Testis (tissue), 3 donors: Measurements from ENCODE around the gene CFAP68. TPM values are rescaled to one million over a fixed set of nuclear protein-coding genes. Genes with fewer than 3 reads are reported as not detected.
A peak's percentile ranks its signal among the peaks of the same experiment; 100 is the strongest.

ENCODE experiments used
- DNase-seq: peaks from one replicate; pipeline ENCODE4 v3.0.0-alpha.2; 2019
- H3K27ac ChIP-seq, 2 donors: fragments of 200-600 bp; sonication (generic); one replicate each; pipeline ENCODE4 v1.5.1; 2019
- H3K27me3 ChIP-seq: fragments of 200-600 bp; sonication (generic); one replicate; pipeline ENCODE4 v1.5.1; 2019
- H3K36me3 ChIP-seq: fragments of 200-600 bp; sonication (generic); one replicate; pipeline ENCODE4 v1.5.1; 2017; ENCODE audit warnings: low read depth; ENCODE audit errors: missing control alignments
- H3K4me1 ChIP-seq: fragments of 200-600 bp; sonication (generic); one replicate; pipeline ENCODE4 v1.5.1; 2019
- H3K4me3 ChIP-seq, 2 donors: fragments of 200-600 bp; sonication (generic); one replicate each; pipeline ENCODE4 v1.5.1; 2017 to 2019
- H3K9me3 ChIP-seq: fragments of 200-600 bp; sonication (generic); one replicate; pipeline ENCODE4 v1.5.1; 2017
- POLR2A ChIP-seq: fragments of 450-650 bp; IDR thresholded peaks from one replicate; pipeline ENCODE4 v1.6.1; 2017; ENCODE audit warnings: antibody characterized with exemption, mild to moderate bottlenecking, moderate library complexity
- WGBS, 2 donors: methylation state at CpG; one replicate each; pipeline ENCODE4 v1.1.5; 2018; 5-methylcytosine and 5-hydroxymethylcytosine counted together
- intact Hi-C: fragments of 100-400 bp; cut with DNase I; formaldehyde crosslinking; loops from one replicate; pipeline ENCODE4 v1.15.1; 2023; ENCODE audit warnings: low total_unique reads
- polyA plus RNA-seq: library from polyadenylated mRNA; stranded (reverse); fragments of 350-450 nt; fragmentation: Illumina TruSeq; extraction: RNeasy Lipid Tissue Mini Kit (QIAGEN cat#74804); gene quantifications from one replicate; pipeline ENCODE4 v1.2.3, GENCODE V29; 2014; ENCODE audit warnings: low read depth, low replicate concordance; ENCODE audit not compliant: insufficient read depth
- total RNA-seq, 2 donors: library from RNA; depleted of rRNA; stranded (reverse); fragments of >200 nt; gene quantifications; one replicate each; pipeline ENCODE4 v1.2.3, GENCODE V29; 2016
- TF ChIP-seq, protein P1 (sequence below), 3 experiments: fragments of 450-650 bp in 2 of 3; fragments of 200-600 bp in 1 of 3; sonication (generic) in 1 of 3; IDR thresholded peaks; one replicate each; pipeline ENCODE4 v1.5.1; 2016 to 2019; ENCODE audit warnings: antibody characterized with exemption in 3 of 3, mild to moderate bottlenecking in 2 of 3, moderate library complexity in 1 of 3

CFAP68 gene
- total and polyA plus RNA-seq, 3 donors from 2014 or later, result 62.7 to 103 (median 68.5) TPM

DNA sequence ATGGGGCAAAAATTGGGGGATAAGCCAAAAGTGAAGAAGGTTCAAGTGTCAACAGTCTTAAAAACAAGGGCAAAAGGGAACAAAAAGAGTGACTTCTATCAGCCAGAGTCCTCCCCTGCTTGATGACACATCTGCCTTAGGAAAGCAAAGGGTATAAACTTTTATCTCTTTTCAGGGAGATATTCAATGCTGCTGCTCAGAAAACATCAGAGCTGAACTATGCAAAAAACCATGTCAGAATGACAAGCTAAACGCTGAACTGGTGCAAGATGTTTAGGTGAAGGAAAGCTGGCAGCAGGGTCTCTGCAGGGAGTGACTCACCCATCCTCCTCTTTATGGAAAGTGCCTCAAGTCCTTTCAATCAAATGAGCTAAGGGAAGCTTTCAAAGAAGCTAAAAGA lies 32.7 kb upstream of the CFAP68 start:
- no peak for DNase-seq
- 50 to 59% methylated on average over 1 of the region's 1 CpG for WGBS, 2 donors
- Histone ChIP-seq H3K27ac (no peak overlapping the region), H3K4me3 (no peak overlapping the region), H3K36me3 (no peaks in the 10 kb centered on the region), H3K9me3 (no peaks in the 10 kb centered on the region), H3K27me3 (no peaks in the 10 kb centered on the region), H3K4me1 (no peaks in the 10 kb centered on the region)
- TF ChIP-seq, protein P1, sequence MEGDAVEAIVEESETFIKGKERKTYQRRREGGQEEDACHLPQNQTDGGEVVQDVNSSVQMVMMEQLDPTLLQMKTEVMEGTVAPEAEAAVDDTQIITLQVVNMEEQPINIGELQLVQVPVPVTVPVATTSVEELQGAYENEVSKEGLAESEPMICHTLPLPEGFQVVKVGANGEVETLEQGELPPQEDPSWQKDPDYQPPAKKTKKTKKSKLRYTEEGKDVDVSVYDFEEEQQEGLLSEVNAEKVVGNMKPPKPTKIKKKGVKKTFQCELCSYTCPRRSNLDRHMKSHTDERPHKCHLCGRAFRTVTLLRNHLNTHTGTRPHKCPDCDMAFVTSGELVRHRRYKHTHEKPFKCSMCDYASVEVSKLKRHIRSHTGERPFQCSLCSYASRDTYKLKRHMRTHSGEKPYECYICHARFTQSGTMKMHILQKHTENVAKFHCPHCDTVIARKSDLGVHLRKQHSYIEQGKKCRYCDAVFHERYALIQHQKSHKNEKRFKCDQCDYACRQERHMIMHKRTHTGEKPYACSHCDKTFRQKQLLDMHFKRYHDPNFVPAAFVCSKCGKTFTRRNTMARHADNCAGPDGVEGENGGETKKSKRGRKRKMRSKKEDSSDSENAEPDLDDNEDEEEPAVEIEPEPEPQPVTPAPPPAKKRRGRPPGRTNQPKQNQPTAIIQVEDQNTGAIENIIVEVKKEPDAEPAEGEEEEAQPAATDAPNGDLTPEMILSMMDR (IDR thresholded peaks at IDR 0.05), result no peak
- TF ChIP-seq POLR2A, result no peak
- intact Hi-C loops, result loop anchor here (10.0 kb wide), 1 partner anchor 282 kb away; no protein-coding TSS in a partner anchor

DNA sequence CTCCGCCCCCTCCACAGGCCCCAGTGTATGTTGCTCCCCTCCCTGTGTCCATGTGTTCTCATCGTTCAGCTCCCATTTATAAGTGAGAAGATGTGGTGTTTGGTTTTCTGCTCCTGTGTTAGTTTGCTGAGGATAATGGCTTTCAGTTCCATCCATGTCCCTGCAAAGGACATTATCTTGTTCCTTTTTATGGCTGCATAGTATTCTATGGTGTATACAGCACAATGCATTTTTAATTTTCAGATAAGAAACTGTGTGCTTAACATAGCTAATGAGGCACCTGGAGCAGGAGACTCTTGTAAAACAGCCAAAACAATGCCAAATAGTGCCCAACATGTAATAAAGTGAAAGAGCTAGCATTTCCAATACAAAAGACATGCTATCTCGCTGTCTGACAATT lies 29.7 kb upstream of the CFAP68 start:
- no peak overlapping the region for H3K4me3 ChIP-seq
- no peaks in the 10 kb centered on the region for H3K36me3 ChIP-seq
- no peak overlapping the region for H3K27ac ChIP-seq
- H3K9me3 ChIP-seq, result no peaks in the 10 kb centered on the region
- no peaks in the 10 kb centered on the region for H3K4me1 ChIP-seq
- no peaks in the 10 kb centered on the region for H3K27me3 ChIP-seq
- TF ChIP-seq POLR2A, result no peak
- TF ChIP-seq, protein P1 (IDR thresholded peaks at IDR 0.05), result no peak
- intact Hi-C loops, result loop anchor here (10.0 kb wide), 1 partner anchor 285 kb away; no protein-coding TSS in a partner anchor
- no peak for DNase-seq
- 95 to 100% methylated on average over 3 of the region's 3 CpGs for WGBS, 2 donors

DNA sequence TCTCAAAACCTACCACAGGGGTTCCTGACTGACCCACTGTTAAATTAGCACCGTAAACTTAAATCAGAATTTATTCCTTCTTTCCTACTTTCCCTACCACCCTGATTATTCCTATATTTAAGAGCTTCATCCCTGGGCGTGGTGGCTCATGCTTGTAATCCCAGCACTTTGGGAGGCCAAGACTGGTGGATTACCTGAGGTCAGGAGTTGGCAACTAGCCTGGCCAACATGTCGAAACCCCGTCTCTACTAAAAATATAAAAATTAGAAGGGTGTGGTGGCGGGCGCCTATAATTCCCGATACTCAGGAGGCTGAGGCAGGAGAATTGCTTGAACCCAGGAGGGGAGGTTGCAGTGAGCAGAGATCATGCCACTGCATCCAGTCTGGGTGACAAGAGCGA lies 28.3 kb upstream of the CFAP68 start:
- no peaks in the 10 kb centered on the region for H3K27me3 ChIP-seq
- 95 to 96% methylated on average over 8 of the region's 8 CpGs for WGBS, 2 donors
- TF ChIP-seq, protein P1 (IDR thresholded peaks at IDR 0.05), result no peak
- no peak for TF ChIP-seq POLR2A
- no peak overlapping the region for H3K4me3 ChIP-seq
- no peak overlapping the region for H3K27ac ChIP-seq
- H3K9me3 ChIP-seq, result no peaks in the 10 kb centered on the region
- H3K4me1 ChIP-seq, result no peaks in the 10 kb centered on the region
- H3K36me3 ChIP-seq, result no peaks in the 10 kb centered on the region
- intact Hi-C loops, result no loop called here
- DNase-seq, result no peak

DNA sequence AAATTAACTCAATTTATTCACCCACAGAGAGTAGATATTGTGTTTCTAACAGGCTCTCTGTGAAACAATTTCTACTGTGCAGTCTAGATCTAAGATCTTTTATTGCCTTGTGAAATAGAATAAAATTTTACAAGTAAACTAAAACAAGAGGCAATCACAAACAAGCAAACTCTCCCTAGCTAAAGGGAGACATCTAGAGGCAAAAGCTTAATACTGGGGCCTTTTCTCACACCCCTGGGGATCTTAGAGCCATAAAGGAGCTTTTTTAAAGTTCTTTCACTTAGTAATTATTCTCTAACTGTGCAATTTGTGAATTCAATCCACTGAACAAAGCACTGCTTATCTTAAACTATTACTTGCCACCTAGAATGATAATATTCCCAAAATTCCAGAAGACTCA lies 27.7 kb upstream of the CFAP68 start:
- no peaks in the 10 kb centered on the region for H3K4me1 ChIP-seq
- no peak for DNase-seq
- no peaks in the 10 kb centered on the region for H3K9me3 ChIP-seq
- TF ChIP-seq, protein P1 (IDR thresholded peaks at IDR 0.05), result peak in 1 of 3 experiments; percentile 18
- no peak for TF ChIP-seq POLR2A
- intact Hi-C loops, result no loop called here
- no peak overlapping the region for H3K4me3 ChIP-seq
- no peaks in the 10 kb centered on the region for H3K36me3 ChIP-seq
- H3K27ac ChIP-seq, result no peak overlapping the region
- no peaks in the 10 kb centered on the region for H3K27me3 ChIP-seq

DNA sequence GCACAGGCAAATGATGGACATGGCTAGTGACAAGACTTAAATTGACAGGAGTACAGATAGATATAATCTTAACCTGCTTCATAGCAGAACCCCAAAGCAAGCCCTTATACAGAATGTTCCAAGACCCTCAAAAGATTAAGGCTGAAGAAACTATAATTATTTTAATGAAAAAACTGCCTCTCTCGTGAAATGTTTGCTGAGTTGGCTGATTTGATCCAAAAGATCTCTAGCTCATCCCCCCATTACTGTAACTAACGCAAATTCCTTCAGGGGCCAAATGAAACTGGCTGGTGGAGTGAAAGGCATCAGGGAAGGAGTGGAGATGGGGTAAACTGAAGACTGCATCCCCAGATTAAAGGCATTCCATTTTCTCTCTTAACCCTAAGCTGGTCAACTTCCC lies 27.2 kb upstream of the CFAP68 start:
- DNase-seq, result no peak
- WGBS, 2 donors, result 70 to 86% methylated on average over 2 of the region's 2 CpGs
- no peaks in the 10 kb centered on the region for H3K4me1 ChIP-seq
- no peaks in the 10 kb centered on the region for H3K9me3 ChIP-seq
- H3K27me3 ChIP-seq, result no peaks in the 10 kb centered on the region
- H3K36me3 ChIP-seq, result no peaks in the 10 kb centered on the region
- intact Hi-C loops, result no loop called here
- no peak overlapping the region for H3K4me3 ChIP-seq
- no peak overlapping the region for H3K27ac ChIP-seq
- TF ChIP-seq POLR2A, result no peak
- TF ChIP-seq, protein P1 (IDR thresholded peaks at IDR 0.05), result no peak
